ENCODE results near the gene PLRG1.

PLRG1 gene

DNA sequence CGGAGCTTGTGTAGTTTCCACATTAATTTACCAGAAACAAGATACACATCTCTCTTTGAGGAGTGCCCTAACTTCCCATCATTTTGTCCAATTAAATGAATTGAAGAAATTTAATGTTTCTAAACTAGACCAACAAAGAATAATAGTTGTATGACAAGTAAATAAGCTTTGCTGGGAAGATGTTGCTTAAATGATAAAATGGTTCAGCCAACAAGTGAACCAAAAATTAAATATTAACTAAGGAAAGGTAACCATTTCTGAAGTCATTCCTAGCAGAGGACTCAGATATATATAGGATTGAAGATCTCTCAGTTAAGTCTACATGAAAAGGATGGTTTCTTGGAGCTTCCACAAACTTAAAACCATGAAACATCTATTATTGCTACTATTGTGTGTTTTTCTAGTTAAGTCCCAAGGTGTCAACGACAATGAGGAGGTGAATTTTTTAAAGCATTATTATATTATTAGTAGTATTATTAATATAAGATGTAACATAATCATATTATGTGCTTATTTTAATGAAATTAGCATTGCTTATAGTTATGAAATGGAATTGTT is 12.6 kb upstream of the PLRG1 start, which contains the start of gene FGB:
Gene FGB, plus strand, starts transcription at position 315 of the 558 bp plus-strand sequence. Its CDS starts 8 bp downstream, at position 323.
- no peak for DNase-seq (ENCODE audit: low spot score)
- in situ Hi-C loops (cut with MboI; ENCODE audit: low sequenced_read_pairs, unreplicated experiment) = no loop called here
- TF ChIP-seq, protein P1, sequence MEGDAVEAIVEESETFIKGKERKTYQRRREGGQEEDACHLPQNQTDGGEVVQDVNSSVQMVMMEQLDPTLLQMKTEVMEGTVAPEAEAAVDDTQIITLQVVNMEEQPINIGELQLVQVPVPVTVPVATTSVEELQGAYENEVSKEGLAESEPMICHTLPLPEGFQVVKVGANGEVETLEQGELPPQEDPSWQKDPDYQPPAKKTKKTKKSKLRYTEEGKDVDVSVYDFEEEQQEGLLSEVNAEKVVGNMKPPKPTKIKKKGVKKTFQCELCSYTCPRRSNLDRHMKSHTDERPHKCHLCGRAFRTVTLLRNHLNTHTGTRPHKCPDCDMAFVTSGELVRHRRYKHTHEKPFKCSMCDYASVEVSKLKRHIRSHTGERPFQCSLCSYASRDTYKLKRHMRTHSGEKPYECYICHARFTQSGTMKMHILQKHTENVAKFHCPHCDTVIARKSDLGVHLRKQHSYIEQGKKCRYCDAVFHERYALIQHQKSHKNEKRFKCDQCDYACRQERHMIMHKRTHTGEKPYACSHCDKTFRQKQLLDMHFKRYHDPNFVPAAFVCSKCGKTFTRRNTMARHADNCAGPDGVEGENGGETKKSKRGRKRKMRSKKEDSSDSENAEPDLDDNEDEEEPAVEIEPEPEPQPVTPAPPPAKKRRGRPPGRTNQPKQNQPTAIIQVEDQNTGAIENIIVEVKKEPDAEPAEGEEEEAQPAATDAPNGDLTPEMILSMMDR (IDR thresholded peaks at IDR 0.05; ENCODE audit: borderline replicate concordance, control extremely low read depth, extremely low read depth, insufficient read depth, missing control alignments) = no peak

DNA sequence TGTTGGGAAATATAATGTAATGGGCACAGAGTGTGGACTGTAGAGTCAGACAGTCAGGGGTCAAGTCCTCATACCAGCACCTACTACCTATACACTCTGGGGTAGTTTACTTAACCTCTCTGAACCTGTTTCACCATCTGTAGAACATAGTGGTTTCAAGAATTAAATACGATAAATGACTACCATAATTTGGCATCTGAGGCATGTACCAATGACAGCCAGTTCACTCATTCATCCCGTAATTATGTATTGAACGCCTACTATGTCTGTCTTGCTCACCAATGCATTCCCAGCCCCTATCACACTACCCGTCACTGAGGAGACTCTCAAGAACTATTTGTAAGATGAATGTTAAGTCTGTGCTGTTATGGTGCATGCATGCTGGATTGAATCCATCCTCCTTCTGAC is 10.6 kb upstream of the PLRG1 start:
- TF ChIP-seq, protein P1 (IDR thresholded peaks at IDR 0.05; ENCODE audit: borderline replicate concordance, control extremely low read depth, extremely low read depth, insufficient read depth, missing control alignments) = no peak
- in situ Hi-C loops (cut with MboI; ENCODE audit: low sequenced_read_pairs, unreplicated experiment) = no loop called here
- DNase-seq (ENCODE audit: low spot score) = no peak

DNA sequence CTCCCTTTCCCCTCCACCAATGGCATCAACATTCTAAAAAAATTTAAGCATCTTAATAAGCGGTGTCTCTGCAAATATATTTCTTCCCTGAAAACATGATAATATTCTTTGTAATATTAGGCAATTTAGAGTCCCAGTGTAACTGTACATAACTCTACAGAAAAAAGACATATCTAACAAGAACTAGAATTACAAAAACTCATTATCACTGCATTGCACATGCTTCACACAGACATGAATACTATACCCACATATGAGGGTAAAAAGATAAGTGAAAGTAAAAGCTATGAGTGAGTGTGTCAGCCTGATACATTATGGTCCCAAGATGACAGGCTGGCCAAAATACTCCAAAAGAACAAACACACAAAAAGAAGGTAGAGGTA is 10.2 kb upstream of the PLRG1 start:
- in situ Hi-C loops (cut with MboI; ENCODE audit: low sequenced_read_pairs, unreplicated experiment) = no loop called here
- TF ChIP-seq, protein P1 (IDR thresholded peaks at IDR 0.05; ENCODE audit: borderline replicate concordance, control extremely low read depth, extremely low read depth, insufficient read depth, missing control alignments) = no peak
- DNase-seq (ENCODE audit: low spot score) = no peak

DNA sequence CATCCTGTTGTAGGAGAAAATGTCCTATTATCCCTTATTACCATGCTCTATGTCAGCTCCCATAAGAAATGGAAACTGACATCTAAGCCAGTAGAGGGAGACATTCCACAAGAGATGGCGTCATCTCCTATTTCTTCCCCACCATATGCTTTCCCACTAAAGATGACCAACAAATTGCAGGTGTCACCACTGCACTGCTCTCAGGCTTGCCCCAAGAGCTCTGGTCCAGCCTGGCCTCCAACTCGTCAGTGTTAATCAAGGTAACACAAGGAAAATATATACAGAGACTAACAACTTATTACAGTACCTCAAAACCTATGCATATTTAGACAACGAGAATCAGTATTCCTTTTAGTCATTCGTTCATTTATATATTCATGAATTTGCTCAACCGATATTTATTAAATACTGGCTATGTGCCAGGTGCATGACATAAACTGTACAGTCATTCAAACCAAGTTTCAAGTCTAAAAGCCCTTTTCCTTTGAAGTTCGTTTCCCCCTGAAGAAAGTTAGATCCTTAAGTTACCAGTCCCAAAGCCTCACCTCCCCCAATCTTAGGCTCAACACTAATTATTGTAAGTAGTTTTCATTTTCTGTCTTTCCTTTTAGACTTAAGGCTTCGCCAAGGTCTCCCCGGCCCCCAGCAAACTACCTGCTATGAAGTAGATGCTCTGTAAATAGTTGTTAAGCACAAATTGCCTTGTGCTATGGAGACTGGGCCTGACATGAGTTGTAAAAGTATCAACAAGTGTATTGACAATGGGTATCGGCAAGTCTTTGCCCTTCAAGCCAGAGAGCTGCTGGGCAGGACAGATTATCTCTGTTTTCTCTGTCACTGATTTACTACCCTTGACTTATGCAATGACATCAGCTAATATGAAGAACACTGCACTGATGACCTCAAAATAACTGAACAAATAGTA is 9.6 kb upstream of the PLRG1 start:
- TF ChIP-seq, protein P1 (IDR thresholded peaks at IDR 0.05; ENCODE audit: borderline replicate concordance, control extremely low read depth, extremely low read depth, insufficient read depth, missing control alignments) = peak; percentile 44
- in situ Hi-C loops (cut with MboI; ENCODE audit: low sequenced_read_pairs, unreplicated experiment) = no loop called here
- peak; percentile 24 for DNase-seq (ENCODE audit: low spot score)

DNA sequence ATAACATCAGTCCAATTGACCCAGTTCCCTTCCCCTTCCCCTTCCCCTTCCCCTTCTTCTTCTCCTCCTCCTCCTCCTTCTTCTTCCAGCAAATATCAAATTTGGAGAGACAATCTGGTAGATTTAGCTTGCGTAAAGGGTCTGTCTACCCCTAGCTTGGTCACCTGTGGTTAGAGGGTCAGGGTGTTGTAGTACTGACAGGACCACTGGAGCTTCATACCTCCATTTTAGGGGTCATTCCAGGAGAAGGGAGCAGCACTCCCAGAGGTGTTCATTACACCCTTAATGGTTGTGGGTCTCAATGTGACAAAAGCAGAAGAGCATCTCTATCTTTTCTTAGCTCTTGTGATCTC is 8.9 kb upstream of the PLRG1 start:
- in situ Hi-C loops (cut with MboI; ENCODE audit: low sequenced_read_pairs, unreplicated experiment) = no loop called here
- no peak for DNase-seq (ENCODE audit: low spot score)
- TF ChIP-seq, protein P1 (IDR thresholded peaks at IDR 0.05; ENCODE audit: borderline replicate concordance, control extremely low read depth, extremely low read depth, insufficient read depth, missing control alignments) = no peak

DNA sequence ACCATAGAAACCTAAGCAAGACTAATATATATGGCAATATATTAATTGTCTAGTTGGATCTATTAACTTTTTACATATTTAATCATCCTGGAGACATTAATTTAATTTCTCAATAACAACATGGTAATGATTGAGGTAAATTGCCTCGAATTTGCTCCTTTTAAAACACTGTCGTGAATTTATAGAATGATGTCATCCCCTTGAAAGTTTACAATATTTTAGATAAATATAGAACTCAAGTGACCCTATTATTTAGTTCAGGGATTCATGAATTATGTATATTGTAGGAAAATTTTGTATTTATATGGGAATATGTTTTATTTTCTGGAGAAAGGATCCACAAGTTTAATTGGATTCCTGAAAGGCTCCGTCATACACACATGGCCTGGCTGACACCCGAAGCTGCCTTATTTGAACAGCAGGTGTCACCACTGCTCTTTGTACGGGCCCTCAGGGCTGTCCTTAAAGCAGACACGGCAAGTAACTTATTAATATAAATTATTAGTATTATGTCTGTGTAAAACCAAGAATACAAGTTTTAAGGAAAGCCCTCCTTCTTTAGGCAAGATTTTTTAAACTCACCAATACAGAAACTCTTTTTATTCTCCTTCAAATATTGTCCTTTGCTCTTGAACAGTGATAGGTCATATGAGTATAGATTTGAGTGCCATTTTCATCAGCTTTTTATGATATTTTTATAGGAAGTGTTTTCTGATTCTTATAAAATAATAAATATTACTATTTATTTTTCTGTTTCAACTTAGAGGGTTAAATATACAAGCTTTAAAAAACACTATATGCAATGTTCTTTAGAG is 1.9 kb upstream of the PLRG1 start:
- in situ Hi-C loops (cut with MboI; ENCODE audit: low sequenced_read_pairs, unreplicated experiment) = loop anchor here (5.0 kb wide), 1 partner anchor 65 kb away; no protein-coding TSS in a partner anchor
- DNase-seq (ENCODE audit: low spot score) = peak; percentile 56
- TF ChIP-seq, protein P1 (IDR thresholded peaks at IDR 0.05; ENCODE audit: borderline replicate concordance, control extremely low read depth, extremely low read depth, insufficient read depth, missing control alignments) = peak; percentile 75

Data from GM13976 (cell line).